Upper lobe of left lung (tissue), 6 donors: ENCODE data around the gene SHMT1. TPM values are rescaled to one million over a fixed set of nuclear protein-coding genes. Genes with fewer than 3 reads are reported as not detected.
"Not testable (repeated sequence)": the region's sequence is repeated elsewhere in the genome, so short reads cannot be mapped to it uniquely, and the experiment has no call there.

Experiments used
- ATAC-seq, 2 donors: fragments of 200-7000 bp; cut with Tn5 transposase; one replicate each; pipeline ENCODE4 v1.9.1; 2022; ENCODE audit warnings: mild to moderate bottlenecking in 2 of 2, moderate library complexity in 2 of 2; ENCODE audit not compliant: low FRiP score in 2 of 2
- DNase-seq, 2 donors: peaks; one replicate each; pipeline ENCODE4 v3.0.0-alpha.2; 2019 to 2020
- H3K27ac ChIP-seq, 4 donors: fragments of 200-600 bp; sonication (generic); one replicate each; pipeline ENCODE4 v1.5.1; 2016 to 2019
- H3K27me3 ChIP-seq, 4 donors: fragments of 200-600 bp; sonication (generic); one replicate each; pipeline ENCODE4 v1.5.1; 2017 to 2019
- H3K36me3 ChIP-seq, 4 donors: fragments of 200-600 bp; sonication (generic); one replicate each; pipeline ENCODE4 v1.5.1; 2016 to 2019
- H3K4me1 ChIP-seq, 4 donors: fragments of 200-600 bp; sonication (generic); one replicate each; pipeline ENCODE4 v1.5.1; 2018 to 2019
- H3K4me3 ChIP-seq, 4 donors: fragments of 200-600 bp; sonication (generic); one replicate each; pipeline ENCODE4 v1.5.1; 2017 to 2019; ENCODE audit warnings: mild to moderate bottlenecking in 2 of 4, moderate library complexity in 1 of 4
- H3K9me3 ChIP-seq, 4 donors: fragments of 200-600 bp; sonication (generic); one replicate each; pipeline ENCODE4 v1.5.1; 2018 to 2019
- CTCF ChIP-seq, 6 experiments: fragments of 450-650 bp in 4 of 6; fragments of 200-600 bp in 2 of 6; sonication (generic) in 2 of 6; IDR thresholded peaks; one replicate each; pipeline ENCODE4 v1.5.1; 2016 to 2019; ENCODE audit warnings: antibody characterized with exemption in 6 of 6
- EP300 ChIP-seq, 4 donors: sonication (generic); formaldehyde crosslinking; IDR thresholded peaks; one replicate each; pipeline ENCODE4 v1.5.1; 2017; ENCODE audit warnings: antibody characterized with exemption in 4 of 4, control low read depth in 2 of 4
- POLR2A ChIP-seq, 4 donors: fragments of 450-650 bp; IDR thresholded peaks; one replicate each; pipeline ENCODE4 v1.5.1; 2016 to 2017; ENCODE audit warnings: antibody characterized with exemption in 4 of 4, mild to moderate bottlenecking in 2 of 4
- POLR2AphosphoS5 ChIP-seq, 2 donors: sonication (generic); formaldehyde crosslinking; IDR thresholded peaks; one replicate each; pipeline ENCODE4 v1.5.1; 2017; ENCODE audit warnings: antibody characterized with exemption in 2 of 2
- whole genome bisulfite sequencing, 2 donors: methylation state at CpG; one replicate each; pipeline ENCODE4 v1.1.5; 2017 to 2018; 5-methylcytosine and 5-hydroxymethylcytosine counted together
- total RNA-seq, 6 donors: library from RNA; depleted of rRNA in 4 of 6; stranded (reverse); fragments of >200 nt in 4 of 6; gene quantifications; one replicate each; pipeline versions ENCODE4 v1.1.0 to v1.2.1, GENCODE V29; 2016 to 2021
- donor health status: DM: no; HTN: no; CAD: no; lungs with moderate emphysema.
- donor health status: DM: no; HTN: yes; CAD: no; lungs with severe emphysema.

Gene SHMT1
- total RNA-seq, 6 donors from 2014 or later, result 27.3 to 54.5 (median 42.5) TPM

- no peaks in the 10 kb centered on the region for H3K27me3 ChIP-seq
- peaks cover 0 to 58% (median 14%) of the 10 kb centered on the region in 4 donors for H3K36me3 ChIP-seq
- no peaks in the 10 kb centered on the region for H3K9me3 ChIP-seq
- 1% methylated on average over 39 to 64 of the region's 78 CpGs for WGBS, 2 donors
- ATAC-seq, result peak; percentile 98 to 99
- H3K4me1 ChIP-seq, result peaks cover 54 to 74% (median 61%) of the 10 kb centered on the region in 4 donors
- DNase-seq, result peak; percentile 98
- peak within 1 kb of the TSS; percentile 72 to 94 (median 87) for H3K4me3 ChIP-seq
- TF ChIP-seq CTCF (IDR thresholded peaks at IDR 0.05) (peak in 4 of 6 experiments; percentile 33 to 48 (median 40)), POLR2AphosphoS5 (IDR thresholded peaks at IDR 0.05) (peak; percentile 82 to 92), POLR2A (IDR thresholded peaks at IDR 0.05) (peak in 2 of 4 donors; percentile 77 to 83), EP300 (IDR thresholded peaks at IDR 0.05) (peak in 2 of 4 donors; percentile 58 to 84)
- peak within 1 kb of the TSS; percentile 93 to 98 (median 95) for H3K27ac ChIP-seq
These were observed 48.4 kb downstream of the SHMT1 start, which contains the start of the genes SMCR8 and TOP3A for GRCh38 chr17:18314731-18315561. Gene SMCR8, plus strand, starts transcription at chr17:18315293. Its CDS starts 497 bp downstream, at chr17:18315790. Gene TOP3A, minus strand, starts transcription at chr17:18314994. Its CDS starts 216 bp downstream, at chr17:18314778.

GRCh38 chr17:18314059-18314730 lies 49.2 kb downstream of the SHMT1 start:
- Histone ChIP-seq H3K4me3 (peak overlapping the region; percentile 72 to 94 (median 87)), H3K27me3 (no peaks in the 10 kb centered on the region), H3K9me3 (no peaks in the 10 kb centered on the region), H3K4me1 (peaks cover 48 to 66% (median 53%) of the 10 kb centered on the region in 4 donors), H3K36me3 (peaks cover 0 to 51% (median 12%) of the 10 kb centered on the region in 4 donors), H3K27ac (peak overlapping the region; percentile 93 to 98 (median 95))
- DNase-seq (no peak), ATAC-seq (no peak)
- TF ChIP-seq POLR2A (IDR thresholded peaks at IDR 0.05) (peak in 1 of 4 donors; percentile 2), EP300 (IDR thresholded peaks at IDR 0.05) (no peak)
- 0% methylated on average over 20 to 39 of the region's 39 CpGs for WGBS, 2 donors

DNA sequence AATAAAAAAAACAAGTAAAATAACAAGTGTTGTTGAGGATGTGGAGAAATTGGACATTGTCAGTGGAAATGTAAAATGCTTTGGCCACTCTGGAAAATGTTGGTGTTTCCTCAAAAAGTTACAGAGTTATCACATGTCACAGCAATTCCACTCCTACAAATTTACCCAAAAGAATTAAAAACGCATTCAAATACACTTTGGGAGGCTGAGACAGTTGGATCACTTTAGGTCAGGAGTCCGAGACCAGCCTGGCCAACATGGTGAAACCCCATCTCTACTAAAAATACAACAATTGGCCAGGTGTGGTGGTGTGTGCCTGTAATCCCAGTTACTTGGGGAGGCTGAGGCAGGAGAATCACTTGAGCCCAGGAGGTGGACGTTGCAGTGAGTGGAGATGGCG lies 54.1 kb downstream of the SHMT1 start:
- 88 to 98% methylated on average over 4 of the region's 4 CpGs for WGBS, 2 donors
- DNase-seq (no peak), ATAC-seq (no peak)
- Histone ChIP-seq H3K4me3 (no peak overlapping the region), H3K9me3 (no peaks in the 10 kb centered on the region), H3K4me1 (peaks cover 11 to 26% (median 16%) of the 10 kb centered on the region in 4 donors), H3K27me3 (no peaks in the 10 kb centered on the region), H3K27ac (no peak overlapping the region), H3K36me3 (peaks cover 12 to 72% (median 35%) of the 10 kb centered on the region in 4 donors)
- no peak for TF ChIP-seq POLR2A (IDR thresholded peaks at IDR 0.05)
- no peak for TF ChIP-seq POLR2AphosphoS5 (IDR thresholded peaks at IDR 0.05)
- no peak for TF ChIP-seq EP300 (IDR thresholded peaks at IDR 0.05)
- TF ChIP-seq CTCF (IDR thresholded peaks at IDR 0.05), result no peak

- not testable (repeated sequence) for ATAC-seq, H3K27me3 ChIP-seq, H3K9me3 ChIP-seq, DNase-seq, H3K4me3 ChIP-seq, H3K27ac ChIP-seq, H3K4me1 ChIP-seq
- 90 to 94% methylated on average over 13 of the region's 13 CpGs for WGBS, 2 donors
- H3K36me3 ChIP-seq, result peaks cover 27 to 97% (median 78%) of the 10 kb centered on the region in 4 donors
These were observed 60.1 kb downstream of the SHMT1 start for GRCh38 chr17:18303206-18303605.

GRCh38 chr17:18300725-18301480 lies 62.4 kb downstream of the SHMT1 start:
- H3K27ac ChIP-seq, result peak overlapping the region; percentile 34 to 67 (median 50)
- DNase-seq, result peak in 1 of 2 donors; percentile 53
- peak; percentile 51 to 59 for ATAC-seq
- H3K27me3 ChIP-seq, result no peaks in the 10 kb centered on the region
- H3K4me1 ChIP-seq, result peaks cover 0 to 6% (median 5%) of the 10 kb centered on the region in 4 donors
- no peaks in the 10 kb centered on the region for H3K9me3 ChIP-seq
- H3K4me3 ChIP-seq, result no peak overlapping the region
- 64 to 65% methylated on average over 8 of the region's 8 CpGs for WGBS, 2 donors
- H3K36me3 ChIP-seq, result peaks cover 23 to 86% (median 61%) of the 10 kb centered on the region in 4 donors
- TF ChIP-seq POLR2AphosphoS5 (IDR thresholded peaks at IDR 0.05) (peak in 1 of 2 donors; percentile 41), CTCF (IDR thresholded peaks at IDR 0.05) (no peak)

- DNase-seq, result peak in 1 of 2 donors; percentile 55
- H3K36me3 ChIP-seq, result peaks cover 14 to 86% (median 47%) of the 10 kb centered on the region in 4 donors
- peak overlapping the region in 2 of 4 donors; percentile 35 to 74 for H3K27ac ChIP-seq
- WGBS, 2 donors, result no CpG with 5 or more reads among the region's 30 CpGs
- not testable (repeated sequence) for H3K27me3 ChIP-seq, H3K4me3 ChIP-seq, ATAC-seq, H3K4me1 ChIP-seq, H3K9me3 ChIP-seq
These were observed 65.3 kb downstream of the SHMT1 start for GRCh38 chr17:18298061-18298460.
